Erythroblast (primary cell): ENCODE measurements around the gene APPL2.

Experiments
- GATA1 ChIP-seq: IDR thresholded peaks from 2 replicates; pipeline ENCODE4 v1.6.1; 2011; ENCODE audit warnings: low read depth, mild to moderate bottlenecking, control low read depth, low read length, moderate library complexity
- POLR2A ChIP-seq: IDR thresholded peaks from 2 replicates; pipeline ENCODE4 v1.6.1; 2011; ENCODE audit warnings: mild to moderate bottlenecking, low read length

DNA sequence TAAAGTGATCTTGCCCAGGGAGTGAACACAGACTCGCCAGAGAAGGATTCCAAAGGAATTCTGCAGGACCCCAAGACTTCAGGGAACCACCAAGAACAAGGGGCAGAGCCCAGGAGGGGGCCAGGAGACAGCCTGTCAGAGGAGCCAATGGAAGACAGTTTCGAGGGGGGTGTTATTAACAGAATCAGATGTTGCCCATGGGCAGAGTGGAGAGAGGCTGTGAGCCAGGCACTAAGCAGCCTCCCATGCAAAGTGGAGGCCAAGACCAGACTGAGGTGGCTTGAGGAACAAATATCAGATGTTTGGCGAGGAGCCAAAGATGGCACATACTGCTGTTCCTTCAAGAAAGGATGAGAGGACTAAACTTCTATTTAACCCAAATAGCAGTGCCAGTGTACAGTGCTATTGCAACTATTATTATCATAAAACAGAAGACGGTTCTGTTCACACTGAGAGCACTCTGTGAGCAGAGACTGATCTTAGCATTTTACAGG lies 12.6 kb downstream of the APPL2 start:
- TF ChIP-seq POLR2A = no peak
- no peak for TF ChIP-seq GATA1
